ENCODE results near the gene PPP1R14C.

PPP1R14C gene

GRCh38 chr6:150258381-150258780, 115.5 kb downstream of the PPP1R14C start:
- no peak overlapping the region for H3K4me3 ChIP-seq (ENCODE audit: low read depth, low read length)
- TF ChIP-seq CTCF (IDR thresholded peaks at IDR 0.05; ENCODE audit: control insufficient read depth, extremely low read depth, insufficient read depth) = no peak
- DNase-seq (ENCODE audit: low read depth) = no peak

DNA sequence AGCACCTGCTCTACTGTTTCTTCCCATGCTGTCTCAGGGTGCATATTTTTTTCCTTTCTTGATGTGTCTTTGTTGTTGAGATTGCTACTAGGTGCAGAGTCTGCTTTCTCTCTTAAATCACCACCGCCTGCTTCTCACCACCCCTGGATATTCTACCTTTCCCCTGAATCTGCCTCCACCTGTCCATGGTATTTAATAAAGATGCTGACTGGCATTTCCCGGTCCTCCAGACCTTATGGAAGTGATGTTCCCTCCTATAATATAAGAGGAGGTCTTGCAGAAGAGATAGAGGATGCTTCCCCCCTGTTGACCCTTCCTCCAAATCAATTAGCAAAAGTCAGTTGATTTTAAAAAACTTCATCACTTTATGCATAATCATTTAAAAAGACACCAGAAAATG, 118.1 kb downstream of the PPP1R14C start:
- TF ChIP-seq CTCF (IDR thresholded peaks at IDR 0.05; ENCODE audit: control insufficient read depth, extremely low read depth, insufficient read depth) = no peak
- no peak for DNase-seq (ENCODE audit: low read depth)

DNA sequence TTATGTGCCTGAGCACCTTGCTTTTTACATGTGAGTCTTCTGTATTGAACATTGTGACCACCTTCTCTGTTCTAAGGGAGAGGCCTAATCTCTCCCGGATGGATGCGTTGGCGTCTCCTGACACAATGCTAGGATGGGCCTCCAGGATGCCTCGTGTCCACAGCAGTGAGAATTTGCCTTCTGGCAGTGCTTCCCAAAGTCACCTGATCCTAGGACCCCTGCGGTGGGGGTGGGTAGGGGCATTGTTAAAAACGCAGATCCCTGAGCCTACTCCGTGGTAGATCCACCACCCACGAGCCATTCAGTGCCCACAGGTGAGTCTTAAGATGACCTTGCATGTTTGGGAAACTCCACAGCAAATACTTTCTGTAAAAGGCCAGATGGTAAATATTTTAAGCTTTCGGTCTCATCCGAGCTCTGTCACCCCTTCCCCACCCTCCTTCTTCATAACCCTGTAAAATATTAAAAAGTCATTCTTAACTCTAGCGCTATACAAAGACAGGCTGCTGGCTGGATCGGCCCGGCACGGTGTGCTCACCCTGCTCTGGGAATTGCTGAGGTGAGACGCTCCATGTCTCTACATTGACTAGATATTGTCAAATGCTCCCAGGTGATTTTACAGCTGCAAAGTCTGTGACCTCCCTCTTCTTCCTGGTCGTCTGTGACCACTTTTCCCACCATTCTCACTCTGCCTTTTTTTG, 119.3 kb downstream of the PPP1R14C start:
- TF ChIP-seq CTCF (IDR thresholded peaks at IDR 0.05; ENCODE audit: control insufficient read depth, extremely low read depth, insufficient read depth) = no peak
- DNase-seq (ENCODE audit: low read depth) = no peak
- H3K4me3 ChIP-seq (ENCODE audit: low read depth, low read length) = no peak overlapping the region

More for the DNA sequence above, 118.1 kb downstream of the PPP1R14C start:
- no peak overlapping the region for H3K4me3 ChIP-seq (ENCODE audit: low read depth, low read length)

- no peak overlapping the region for H3K4me3 ChIP-seq (ENCODE audit: low read depth, low read length)
- no peak for TF ChIP-seq CTCF (IDR thresholded peaks at IDR 0.05; ENCODE audit: control insufficient read depth, extremely low read depth, insufficient read depth)
- no peak for DNase-seq (ENCODE audit: low read depth)
Measured at GRCh38 chr6:150263765-150264404, 121.0 kb downstream of the PPP1R14C start.

GRCh38 chr6:150266309-150266708, 123.5 kb downstream of the PPP1R14C start:
- TF ChIP-seq CTCF (IDR thresholded peaks at IDR 0.05; ENCODE audit: control insufficient read depth, extremely low read depth, insufficient read depth) = no peak
- no peak for DNase-seq (ENCODE audit: low read depth)

DNA sequence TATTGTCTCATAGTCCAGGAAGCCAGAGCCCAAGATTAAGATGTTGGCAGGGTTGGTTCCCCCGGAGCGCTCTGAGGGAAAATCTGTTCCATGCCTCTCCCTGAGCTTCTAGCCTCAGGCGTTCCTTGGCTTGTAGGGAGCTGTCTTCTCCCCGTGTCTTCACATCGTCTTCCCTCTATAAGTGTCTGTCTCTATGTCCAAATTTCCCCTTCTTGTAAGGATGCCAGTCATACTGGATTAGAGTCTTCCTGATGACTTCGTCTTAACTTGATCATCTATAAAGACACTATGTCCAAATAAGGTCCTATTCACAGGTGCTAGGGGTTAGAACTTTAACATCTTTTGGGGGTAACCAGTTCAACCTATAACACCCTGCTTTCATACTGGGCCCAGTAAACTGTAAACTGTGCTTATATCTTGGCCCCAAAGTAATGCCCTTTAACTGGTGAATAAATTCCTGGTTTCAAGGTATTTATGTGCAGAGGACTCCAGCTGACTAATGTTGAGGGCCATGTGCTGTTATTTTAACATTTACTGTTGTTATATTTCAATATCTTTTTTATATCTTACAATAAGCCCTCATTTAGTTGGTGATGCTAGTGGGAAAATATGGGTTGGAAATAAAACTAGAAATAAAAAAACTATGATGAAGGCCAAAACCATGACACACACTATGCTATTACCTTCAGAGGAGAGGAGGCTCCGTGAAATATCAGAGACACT, 124.3 kb downstream of the PPP1R14C start:
- no peak for DNase-seq (ENCODE audit: low read depth)
- no peak overlapping the region for H3K4me3 ChIP-seq (ENCODE audit: low read depth, low read length)
- no peak for TF ChIP-seq CTCF (IDR thresholded peaks at IDR 0.05; ENCODE audit: control insufficient read depth, extremely low read depth, insufficient read depth)

More at GRCh38 chr6:150266309-150266708, 123.5 kb downstream of the PPP1R14C start:
- no peak overlapping the region for H3K4me3 ChIP-seq (ENCODE audit: low read depth, low read length)
